ENCODE measurements around the gene C9orf72. TPM values are rescaled to one million over a fixed set of nuclear protein-coding genes. Genes with fewer than 3 reads are reported as not detected.

C9orf72 gene
- total and polyA plus RNA-seq, 2 experiments from 2014 or later: 11.6 to 27.8 TPM

GRCh38 chr9:27589462-27589861 is 16.2 kb upstream of the C9orf72 start:
- Mint-ChIP-seq H3K9me3 (no peaks in the 10 kb centered on the region), H3K27ac (no peak overlapping the region; the same call in 1 of the 2 replicates), H3K36me3 (ENCODE audit: low read depth) (no peaks in the 10 kb centered on the region), H3K4me3 (no peak overlapping the region), H3K4me1 (no peaks in the 10 kb centered on the region), H3K27me3 (ENCODE audit: insufficient read depth, low read depth, poor library complexity) (peaks cover 2% of the 10 kb centered on the region)
- ATAC-seq: no peak; the same call in 2 of the 3 replicates
- Histone ChIP-seq H3K79me2 (replicated peaks; ENCODE audit: insufficient read depth) (no peaks in the 10 kb centered on the region), H3K4me1 (ENCODE audit: insufficient read depth) (peaks cover 4% of the 10 kb centered on the region; the same call in 1 of the 2 replicates), H3K4me3 (no peak overlapping the region), H4K20me1 (replicated peaks; ENCODE audit: insufficient read depth) (no peaks in the 10 kb centered on the region), H3K27ac (ENCODE audit: low read depth) (no peak overlapping the region), H3K9me2 (ENCODE audit: insufficient read depth) (no peaks in the 10 kb centered on the region), H3K27me3 (ENCODE audit: insufficient read depth) (no peaks in the 10 kb centered on the region), H2AFZ (0 out of 2 replicates have a peak overlapping the region, but pooled peaks have one; percentile 39), H3K36me3 (ENCODE audit: insufficient read depth) (no peaks in the 10 kb centered on the region), H3F3A (replicated peaks; ENCODE audit: low read depth) (no peaks in the 10 kb centered on the region), H3K4me2 (no peak overlapping the region)
- no peak for DNase-seq (ENCODE audit: low spot score)
- TF ChIP-seq JUNB (IDR thresholded peaks at IDR 0.05; ENCODE audit: unreplicated experiment): no peak
- no peak for TF ChIP-seq CREB1 (CRISPR knock-in tag; IDR thresholded peaks at IDR 0.05; ENCODE audit: low read depth)
- no peak for TF ChIP-seq ZNF331 (CRISPR knock-in tag; IDR thresholded peaks at IDR 0.05; ENCODE audit: low read depth)
- no peak for TF ChIP-seq EZH2phosphoT487 (IDR thresholded peaks at IDR 0.05; ENCODE audit: unreplicated experiment)
- TF ChIP-seq STAT1 (IDR thresholded peaks at IDR 0.05; ENCODE audit: unreplicated experiment): no peak
- no peak for TF ChIP-seq POLR2AphosphoS5 (IDR thresholded peaks at IDR 0.05; ENCODE audit: low read depth)
- no peak for TF ChIP-seq EZH2 (IDR thresholded peaks at IDR 0.05; ENCODE audit: low read depth, unreplicated experiment)

GRCh38 chr9:27586304-27586703 is 13.0 kb upstream of the C9orf72 start:
- H3K36me3 Mint-ChIP-seq (ENCODE audit: low read depth): no peaks in the 10 kb centered on the region
- no peaks in the 10 kb centered on the region for H3K36me3 ChIP-seq (ENCODE audit: insufficient read depth)
- H2AFZ ChIP-seq: no peak overlapping the region
- no peaks in the 10 kb centered on the region for H3K9me2 ChIP-seq (ENCODE audit: insufficient read depth)
- H3F3A ChIP-seq (replicated peaks; ENCODE audit: low read depth): no peaks in the 10 kb centered on the region
- no peaks in the 10 kb centered on the region for H3K4me1 Mint-ChIP-seq
- no peak overlapping the region for H3K27ac ChIP-seq (ENCODE audit: low read depth)
- no peaks in the 10 kb centered on the region for H3K9me3 Mint-ChIP-seq
- DNase-seq (ENCODE audit: low spot score) (no peak), ATAC-seq (no peak)
- H3K4me2 ChIP-seq: no peak overlapping the region
- H3K4me3 ChIP-seq: no peak overlapping the region
- peaks cover 2% of the 10 kb centered on the region for H3K27me3 Mint-ChIP-seq (ENCODE audit: insufficient read depth, low read depth, poor library complexity)
- H3K27ac Mint-ChIP-seq: no peak overlapping the region
- H3K4me1 ChIP-seq (ENCODE audit: insufficient read depth): peaks cover 4% of the 10 kb centered on the region; the same call in 1 of the 2 replicates
- no peak overlapping the region for H3K4me3 Mint-ChIP-seq
- H3K27me3 ChIP-seq (ENCODE audit: insufficient read depth): no peaks in the 10 kb centered on the region
- no peaks in the 10 kb centered on the region for H3K79me2 ChIP-seq (replicated peaks; ENCODE audit: insufficient read depth)
- no peaks in the 10 kb centered on the region for H4K20me1 ChIP-seq (replicated peaks; ENCODE audit: insufficient read depth)
- TF ChIP-seq STAT1 (IDR thresholded peaks at IDR 0.05; ENCODE audit: unreplicated experiment) (no peak), CTCF (conservative IDR thresholded peaks at IDR 0.05; ENCODE audit: low read depth in 2 of 2) (no peak), EZH2phosphoT487 (IDR thresholded peaks at IDR 0.05; ENCODE audit: unreplicated experiment) (no peak), NANOG (IDR thresholded peaks at IDR 0.05; ENCODE audit: borderline replicate concordance) (no peak), POLR2AphosphoS5 (IDR thresholded peaks at IDR 0.05; ENCODE audit: low read depth) (no peak), JUNB (IDR thresholded peaks at IDR 0.05; ENCODE audit: unreplicated experiment) (no peak), EZH2 (IDR thresholded peaks at IDR 0.05; ENCODE audit: low read depth, unreplicated experiment) (no peak), REST (IDR thresholded peaks at IDR 0.05; ENCODE audit: unreplicated experiment) (no peak), ZNF114 (CRISPR knock-in tag; IDR thresholded peaks at IDR 0.05) (no peak), ETS1 (IDR thresholded peaks at IDR 0.05) (no peak)
